Transverse colon (tissue), 4 donors: ENCODE results near the gene PTPRE. TPM values are rescaled to one million over a fixed set of nuclear protein-coding genes. Genes with fewer than 3 reads are reported as not detected.

ENCODE experiments used
- DNase-seq: peaks from one replicate; pipeline ENCODE4 v3.0.0-alpha.2; 2019
- H3K27ac ChIP-seq, 4 donors: fragments of 200-600 bp; sonication (generic); 2 replicates each; pipeline ENCODE4 v1.5.1; 2016 to 2018; ENCODE audit warnings: inconsistent platforms in 4 of 4
- H3K27me3 ChIP-seq: fragments of 200-600 bp; sonication (generic); 2 replicates; pipeline ENCODE4 v1.5.1; 2017; ENCODE audit warnings: inconsistent platforms
- H3K36me3 ChIP-seq, 4 donors: fragments of 200-600 bp; sonication (generic); 2 replicates each; pipeline ENCODE4 v1.5.1; 2017 to 2019; ENCODE audit warnings: inconsistent platforms in 4 of 4
- H3K4me1 ChIP-seq, 4 donors: fragments of 200-600 bp; sonication (generic); 2 replicates each; pipeline ENCODE4 v1.5.1; 2017 to 2020; ENCODE audit warnings: inconsistent platforms in 4 of 4
- H3K4me3 ChIP-seq, 4 donors: fragments of 200-600 bp; sonication (generic); 1 replicate in 1 of 4; 2 replicates in 3 of 4; pipeline versions ENCODE4 v1.5.1 to v1.6.1; 2017 to 2019; ENCODE audit warnings: inconsistent platforms in 4 of 4
- H3K9me3 ChIP-seq, 2 donors: fragments of 200-600 bp; sonication (generic); 2 replicates each; pipeline ENCODE4 v1.5.1; 2017 to 2019; ENCODE audit warnings: inconsistent platforms in 2 of 2
- CTCF ChIP-seq, 5 experiments: fragments of 200-600 bp in 3 of 5; fragments of 450-650 bp in 2 of 5; sonication (generic) in 3 of 5; IDR thresholded peaks; 1 replicate in 2 of 5; 2 replicates in 3 of 5; pipeline ENCODE4 v1.5.1; 2016 to 2017; ENCODE audit warnings: antibody characterized with exemption in 5 of 5, inconsistent platforms in 3 of 5, mild to moderate bottlenecking in 2 of 5, moderate library complexity in 1 of 5
- EP300 ChIP-seq: sonication (generic); formaldehyde crosslinking; IDR thresholded peaks from one replicate; pipeline ENCODE4 v1.6.1; 2017; ENCODE audit warnings: antibody characterized with exemption, low read depth
- POLR2A ChIP-seq: fragments of 450-650 bp; IDR thresholded peaks from one replicate; pipeline ENCODE4 v1.6.1; 2016; ENCODE audit warnings: antibody characterized with exemption, mild to moderate bottlenecking, moderate library complexity
- POLR2AphosphoS5 ChIP-seq, 3 donors: sonication (generic); formaldehyde crosslinking; IDR thresholded peaks; one replicate each; pipeline ENCODE4 v1.6.1; 2016; ENCODE audit warnings: antibody characterized with exemption in 3 of 3
- WGBS, 2 donors: methylation state at CpG; one replicate each; pipeline ENCODE4 v1.1.5; 2018; ENCODE audit warnings: low coverage in 1 of 2; 5-methylcytosine and 5-hydroxymethylcytosine counted together
- in situ Hi-C, 4 donors: fragments of 200-750 bp; cut with MboI; loops; one replicate each; pipeline versions ENCODE4 v1.15.0 to v1.15.1; 2017; ENCODE audit warnings: low sequenced_read_pairs in 3 of 4, low pct_ligation_motif_present in 1 of 4, low pct_unique_long_range_greater_than_20kb in 1 of 4
- intact Hi-C: fragments of 100-400 bp; cut with DNase I; formaldehyde crosslinking; loops from one replicate; pipeline ENCODE4 v1.15.1; 2023; ENCODE audit warnings: low total_unique reads
- total RNA-seq, 4 donors: library from RNA; depleted of rRNA; stranded (reverse); fragments of >200 nt; gene quantifications; one replicate each; pipeline ENCODE4 v1.1.0, GENCODE V29; 2016

The PTPRE gene
- total RNA-seq, 4 donors from 2014 or later, result 25.7 to 43.6 (median 26.7) TPM

- Histone ChIP-seq H3K4me3 (no peak overlapping the region), H3K27ac (no peak overlapping the region), H3K4me1 (peaks cover 0 to 22% (median 5%) of the 10 kb centered on the region in 4 donors), H3K36me3 (no peaks in the 10 kb centered on the region), H3K9me3 (no peaks in the 10 kb centered on the region), H3K27me3 (no peaks in the 10 kb centered on the region)
- intact Hi-C loops, result no loop called here
- WGBS, 2 donors, result 88% methylated on average over 12 of the region's 12 CpGs; no CpG with 5 or more reads in 1 of the 2 donors
- TF ChIP-seq EP300 (no peak), POLR2AphosphoS5 (IDR thresholded peaks at IDR 0.05) (no peak), POLR2A (no peak), CTCF (IDR thresholded peaks at IDR 0.05) (no peak)
- DNase-seq, result no peak
- in situ Hi-C loops, result no loop called here
Observed at GRCh38 chr10:127971963-127972615, 65.2 kb downstream of the PTPRE start.

GRCh38 chr10:127972751-127973357 is 66.0 kb downstream of the PTPRE start:
- H3K4me1 ChIP-seq, result peaks cover 0 to 28% (median 7%) of the 10 kb centered on the region in 4 donors
- DNase-seq, result no peak
- H3K36me3 ChIP-seq, result no peaks in the 10 kb centered on the region
- in situ Hi-C loops (no loop called here), intact Hi-C loops (no loop called here)
- no peaks in the 10 kb centered on the region for H3K9me3 ChIP-seq
- no peak overlapping the region for H3K27ac ChIP-seq
- H3K4me3 ChIP-seq, result no peak overlapping the region
- no peak for TF ChIP-seq EP300
- no peak for TF ChIP-seq POLR2A
- no peak for TF ChIP-seq CTCF (IDR thresholded peaks at IDR 0.05)
- TF ChIP-seq POLR2AphosphoS5 (IDR thresholded peaks at IDR 0.05), result no peak
- 80 to 83% methylated on average over 1 to 4 of the region's 4 CpGs for WGBS, 2 donors
- no peaks in the 10 kb centered on the region for H3K27me3 ChIP-seq

GRCh38 chr10:127973791-127974311 is 66.9 kb downstream of the PTPRE start:
- in situ Hi-C loops (no loop called here), intact Hi-C loops (no loop called here)
- TF ChIP-seq EP300 (no peak), CTCF (IDR thresholded peaks at IDR 0.05) (no peak), POLR2AphosphoS5 (IDR thresholded peaks at IDR 0.05) (no peak), POLR2A (no peak)
- Histone ChIP-seq H3K27ac (peak overlapping the region in 1 of 4 donors; percentile 9), H3K4me1 (peaks cover 0 to 38% (median 8%) of the 10 kb centered on the region in 4 donors), H3K9me3 (no peaks in the 10 kb centered on the region), H3K4me3 (no peak overlapping the region), H3K36me3 (no peaks in the 10 kb centered on the region), H3K27me3 (no peaks in the 10 kb centered on the region)
- WGBS, 2 donors, result 57 to 59% methylated on average over 5 to 10 of the region's 10 CpGs
- no peak for DNase-seq

GRCh38 chr10:127974911-127975310 is 68.0 kb downstream of the PTPRE start:
- Histone ChIP-seq H3K27me3 (no peaks in the 10 kb centered on the region), H3K27ac (no peak overlapping the region), H3K4me1 (peaks cover 0 to 38% (median 8%) of the 10 kb centered on the region in 4 donors), H3K4me3 (no peak overlapping the region), H3K36me3 (no peaks in the 10 kb centered on the region), H3K9me3 (peaks cover 0 to under 1% of the 10 kb centered on the region in 2 donors)
- WGBS, 2 donors, result 89% methylated on average over 9 of the region's 9 CpGs; no CpG with 5 or more reads in 1 of the 2 donors
- DNase-seq, result no peak
- TF ChIP-seq EP300 (no peak), CTCF (IDR thresholded peaks at IDR 0.05) (no peak), POLR2A (no peak), POLR2AphosphoS5 (IDR thresholded peaks at IDR 0.05) (no peak)
- intact Hi-C loops (no loop called here), in situ Hi-C loops (no loop called here)
